Prostate gland (tissue), 2 donors: ENCODE data around the gene SLC25A33.

Experiments
- POLR2A ChIP-seq: fragments of 450-650 bp; IDR thresholded peaks from one replicate; pipeline ENCODE4 v1.6.1; 2016; ENCODE audit warnings: antibody characterized with exemption, mild to moderate bottlenecking
- POLR2AphosphoS5 ChIP-seq: sonication (generic); formaldehyde crosslinking; IDR thresholded peaks from one replicate; pipeline ENCODE4 v1.6.1; 2017; ENCODE audit warnings: antibody characterized with exemption
- TF ChIP-seq, protein P1 (sequence below), 4 experiments: fragments of 200-600 bp in 2 of 4; fragments of 450-650 bp in 2 of 4; sonication (generic) in 2 of 4; IDR thresholded peaks; 1 replicate in 3 of 4; 2 replicates in 1 of 4; pipeline ENCODE4 v1.5.1; 2016 to 2019; ENCODE audit warnings: antibody characterized with exemption in 4 of 4, mild to moderate bottlenecking in 2 of 4, moderate library complexity in 2 of 4

DNA sequence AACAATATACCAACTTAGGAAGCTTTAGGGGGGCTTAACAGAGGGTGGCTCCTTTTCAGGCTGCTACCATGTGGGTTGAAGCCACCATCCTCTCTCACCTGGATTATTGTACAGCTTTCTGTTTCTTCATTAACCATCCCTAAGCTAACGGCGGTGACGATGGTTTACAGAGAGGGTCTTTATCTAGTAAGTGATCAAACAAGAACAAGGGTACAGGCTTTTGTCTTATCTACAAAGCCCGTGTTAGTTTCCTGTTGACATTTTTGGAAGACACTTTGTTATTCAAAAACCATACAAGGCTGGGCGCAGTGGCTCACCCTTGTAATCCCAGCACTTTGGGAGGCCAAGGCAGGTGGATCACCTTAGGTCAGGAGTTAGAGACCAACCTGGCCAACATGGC, 20.4 kb downstream of the SLC25A33 start:
- no peak for TF ChIP-seq POLR2A
- TF ChIP-seq, protein P1, sequence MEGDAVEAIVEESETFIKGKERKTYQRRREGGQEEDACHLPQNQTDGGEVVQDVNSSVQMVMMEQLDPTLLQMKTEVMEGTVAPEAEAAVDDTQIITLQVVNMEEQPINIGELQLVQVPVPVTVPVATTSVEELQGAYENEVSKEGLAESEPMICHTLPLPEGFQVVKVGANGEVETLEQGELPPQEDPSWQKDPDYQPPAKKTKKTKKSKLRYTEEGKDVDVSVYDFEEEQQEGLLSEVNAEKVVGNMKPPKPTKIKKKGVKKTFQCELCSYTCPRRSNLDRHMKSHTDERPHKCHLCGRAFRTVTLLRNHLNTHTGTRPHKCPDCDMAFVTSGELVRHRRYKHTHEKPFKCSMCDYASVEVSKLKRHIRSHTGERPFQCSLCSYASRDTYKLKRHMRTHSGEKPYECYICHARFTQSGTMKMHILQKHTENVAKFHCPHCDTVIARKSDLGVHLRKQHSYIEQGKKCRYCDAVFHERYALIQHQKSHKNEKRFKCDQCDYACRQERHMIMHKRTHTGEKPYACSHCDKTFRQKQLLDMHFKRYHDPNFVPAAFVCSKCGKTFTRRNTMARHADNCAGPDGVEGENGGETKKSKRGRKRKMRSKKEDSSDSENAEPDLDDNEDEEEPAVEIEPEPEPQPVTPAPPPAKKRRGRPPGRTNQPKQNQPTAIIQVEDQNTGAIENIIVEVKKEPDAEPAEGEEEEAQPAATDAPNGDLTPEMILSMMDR (IDR thresholded peaks at IDR 0.05), result no peak
- TF ChIP-seq POLR2AphosphoS5, result no peak
